GM21447 (cell line): ENCODE data around the gene METTL22.

Source experiments
- ATAC-seq: cut with Tn5 transposase; IDR thresholded peaks from one replicate; pipeline ENCODE4 v1.9.1; 2021; ENCODE audit not compliant: unreplicated experiment

Gene METTL22

GRCh38 chr16:8663192-8664089, 41.9 kb downstream of the METTL22 start:
- ATAC-seq, result no peak

- no peak for ATAC-seq
Observed at GRCh38 chr16:8665529-8665928, 44.0 kb downstream of the METTL22 start.

- no peak for ATAC-seq
Observed at GRCh38 chr16:8667492-8667891, 46.0 kb downstream of the METTL22 start.

GRCh38 chr16:8668113-8668512, 46.6 kb downstream of the METTL22 start:
- no peak for ATAC-seq

- ATAC-seq, result no peak
Observed at GRCh38 chr16:8669481-8669880, 48.0 kb downstream of the METTL22 start.

- no peak for ATAC-seq
Observed at GRCh38 chr16:8670014-8670560, 48.6 kb downstream of the METTL22 start.

- ATAC-seq, result peak; percentile 43
Observed at GRCh38 chr16:8673611-8674412, 52.3 kb downstream of the METTL22 start.

GRCh38 chr16:8674413-8675022, 53.0 kb downstream of the METTL22 start, which contains the start of gene ABAT:
TSS of gene ABAT (plus strand) at chr16:8674617. CDS start at chr16:8735740, 61,123 bp downstream.
- peak; percentile 99 for ATAC-seq

GRCh38 chr16:8675183-8676159, 54.0 kb downstream of the METTL22 start:
- no peak for ATAC-seq

- no peak for ATAC-seq
Observed at GRCh38 chr16:8676160-8676547, 54.7 kb downstream of the METTL22 start.

- no peak for ATAC-seq
Observed at GRCh38 chr16:8676737-8677375, 55.4 kb downstream of the METTL22 start.

GRCh38 chr16:8677481-8677880, 56.0 kb downstream of the METTL22 start:
- no peak for ATAC-seq

- ATAC-seq, result no peak
Observed at GRCh38 chr16:8678068-8678927, 56.8 kb downstream of the METTL22 start.

GRCh38 chr16:8679151-8679550, 57.7 kb downstream of the METTL22 start:
- no peak for ATAC-seq

GRCh38 chr16:8682551-8683259, 61.2 kb downstream of the METTL22 start:
- no peak for ATAC-seq

GRCh38 chr16:8683640-8684039, 62.1 kb downstream of the METTL22 start:
- ATAC-seq, result no peak

- ATAC-seq, result no peak
Observed at GRCh38 chr16:8685617-8686016, 64.1 kb downstream of the METTL22 start.

- no peak for ATAC-seq
Observed at GRCh38 chr16:8686031-8686621, 64.6 kb downstream of the METTL22 start.
